ENCODE measurements around the gene SECISBP2L.

Gene SECISBP2L

DNA sequence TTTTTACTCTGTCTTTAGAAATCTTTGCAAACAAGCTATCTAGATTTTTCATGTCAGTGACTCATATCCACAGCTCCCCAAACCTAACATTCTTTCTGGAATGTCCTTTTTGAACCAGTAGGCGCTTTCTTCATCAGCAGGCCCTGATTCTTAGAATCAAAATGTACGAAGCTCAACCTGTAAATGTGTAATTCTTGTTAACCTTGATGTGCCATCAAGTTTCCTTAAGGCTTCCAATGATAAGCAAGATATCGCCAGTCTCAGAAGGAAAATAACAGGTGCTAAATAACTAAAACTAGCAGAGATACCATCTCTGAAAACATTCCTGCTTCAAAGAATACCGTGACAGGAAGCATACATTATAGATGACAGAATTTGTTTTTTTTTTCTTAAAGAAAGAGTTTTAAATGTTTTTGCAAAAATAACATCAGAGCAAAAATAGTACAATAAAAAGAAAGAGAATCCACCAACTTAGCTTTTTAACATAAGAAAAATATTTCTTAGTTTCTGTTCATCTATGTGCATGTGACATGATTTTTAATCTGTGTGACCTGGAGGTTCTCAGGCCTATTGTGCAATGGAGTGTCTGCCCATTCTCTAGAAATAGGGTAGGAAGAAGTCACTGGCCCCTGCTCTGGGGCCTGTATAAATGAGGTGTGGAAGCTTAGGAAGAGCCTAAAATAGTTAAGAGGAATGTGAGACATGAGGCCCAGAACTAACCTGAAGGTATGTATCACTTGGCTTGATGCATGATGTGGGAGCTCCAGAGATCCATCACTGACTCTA is 14.7 kb upstream of the SECISBP2L start:
- DNase-seq (ENCODE audit: low read depth in 1 of 2, low spot score in 1 of 2): no peak

DNA sequence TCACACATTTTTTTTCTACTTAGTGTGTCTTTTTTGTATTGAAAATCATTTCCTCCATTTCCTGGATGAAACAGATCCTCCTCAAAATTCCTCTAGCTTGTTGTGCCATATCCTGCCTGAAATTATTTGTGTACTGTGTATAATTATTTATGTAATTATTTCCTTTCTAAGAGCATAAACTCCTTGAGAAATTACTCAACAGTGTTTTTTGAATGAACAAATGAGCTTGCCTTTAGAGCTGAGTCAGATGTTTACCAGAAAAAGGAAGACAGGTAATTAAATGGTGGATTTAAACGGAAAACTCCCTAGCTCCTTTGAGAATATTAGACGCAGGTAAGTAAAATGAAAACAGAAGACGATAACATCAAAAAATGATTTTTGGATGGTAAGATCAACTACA is 13.2 kb upstream of the SECISBP2L start:
- DNase-seq (ENCODE audit: low read depth in 1 of 2, low spot score in 1 of 2): no peak

- no peak for DNase-seq (ENCODE audit: low read depth in 1 of 2, low spot score in 1 of 2)
Measured at GRCh38 chr15:49058559-49058958, 12.3 kb upstream of the SECISBP2L start.

DNA sequence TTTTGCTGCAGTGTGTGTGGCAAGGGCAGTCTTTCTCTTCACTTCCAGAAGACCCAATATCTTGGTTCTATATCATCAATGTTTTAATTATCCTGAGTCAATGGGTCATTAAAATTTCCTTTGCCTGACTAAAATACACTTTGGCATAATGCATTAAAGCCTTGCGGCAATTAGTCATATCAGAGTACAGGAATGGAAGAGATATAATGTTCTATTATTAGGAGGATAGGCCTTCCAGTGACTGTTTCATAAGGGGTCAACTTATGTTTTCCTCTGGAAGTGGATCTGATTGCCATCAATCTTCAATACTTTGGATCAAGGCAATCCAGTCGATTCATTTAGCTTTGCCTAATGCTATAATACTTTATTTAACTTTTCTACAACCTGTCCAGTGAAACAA is 9.4 kb upstream of the SECISBP2L start:
- no peak for DNase-seq (ENCODE audit: low read depth in 1 of 2, low spot score in 1 of 2)

- no peak for DNase-seq (ENCODE audit: low read depth in 1 of 2, low spot score in 1 of 2)
Measured at GRCh38 chr15:49052662-49053061, 6.4 kb upstream of the SECISBP2L start.

- no peak for DNase-seq (ENCODE audit: low read depth in 1 of 2, low spot score in 1 of 2)
Measured at GRCh38 chr15:49047456-49047855, 1.2 kb upstream of the SECISBP2L start.

GRCh38 chr15:49045751-49046219 is 461 bp downstream of the SECISBP2L start:
- no peak for DNase-seq (ENCODE audit: low read depth in 1 of 2, low spot score in 1 of 2)

DNA sequence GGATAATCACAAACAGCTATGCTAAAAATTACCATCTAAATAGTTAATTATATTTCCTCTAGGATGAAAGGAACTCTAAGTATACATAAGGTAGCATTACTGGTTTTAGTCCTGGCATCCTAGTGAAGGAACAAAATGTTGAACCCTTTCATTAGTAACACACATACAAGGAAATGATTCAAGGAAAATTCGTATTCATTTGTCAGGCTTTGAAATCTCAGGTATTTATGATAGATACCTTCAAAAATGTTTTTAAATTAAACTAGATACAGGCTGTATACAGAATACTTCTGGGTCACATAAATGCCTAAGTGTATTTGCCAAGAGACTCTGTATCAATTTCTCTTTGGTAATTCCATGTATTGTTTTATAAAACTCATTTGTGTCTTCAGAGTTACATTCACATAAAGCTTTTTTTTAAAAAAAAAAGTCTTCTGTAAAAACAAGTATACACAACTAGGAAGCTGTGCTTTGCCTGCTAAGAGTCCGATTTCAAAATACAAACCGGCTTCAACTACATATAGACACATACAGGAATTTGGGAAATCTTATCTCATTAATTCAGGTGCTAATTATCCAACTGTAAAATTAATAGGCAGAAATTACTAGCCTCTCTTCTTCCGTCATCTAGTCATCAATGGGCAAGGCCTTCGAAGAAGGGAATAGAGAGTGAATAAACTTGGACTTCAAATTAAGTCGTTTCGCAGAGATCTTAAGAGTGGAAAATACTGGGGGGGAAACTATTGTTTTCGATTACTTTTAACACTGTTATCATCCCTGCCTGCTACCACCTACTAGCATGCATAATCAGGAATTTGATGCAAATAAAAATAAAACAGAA is 1.3 kb downstream of the SECISBP2L start:
- DNase-seq (ENCODE audit: low read depth in 1 of 2, low spot score in 1 of 2): no peak

GRCh38 chr15:49044002-49044401 is 2.2 kb downstream of the SECISBP2L start:
- DNase-seq (ENCODE audit: low read depth in 1 of 2, low spot score in 1 of 2): no peak

- DNase-seq (ENCODE audit: low read depth in 1 of 2, low spot score in 1 of 2): no peak
Measured at GRCh38 chr15:49042165-49042564, 4.1 kb downstream of the SECISBP2L start.

- no peak for DNase-seq (ENCODE audit: low read depth in 1 of 2, low spot score in 1 of 2)
Measured at GRCh38 chr15:49041426-49041825, 4.8 kb downstream of the SECISBP2L start.

- DNase-seq (ENCODE audit: low read depth in 1 of 2, low spot score in 1 of 2): no peak
Measured at GRCh38 chr15:49040151-49040550, 6.1 kb downstream of the SECISBP2L start.

DNA sequence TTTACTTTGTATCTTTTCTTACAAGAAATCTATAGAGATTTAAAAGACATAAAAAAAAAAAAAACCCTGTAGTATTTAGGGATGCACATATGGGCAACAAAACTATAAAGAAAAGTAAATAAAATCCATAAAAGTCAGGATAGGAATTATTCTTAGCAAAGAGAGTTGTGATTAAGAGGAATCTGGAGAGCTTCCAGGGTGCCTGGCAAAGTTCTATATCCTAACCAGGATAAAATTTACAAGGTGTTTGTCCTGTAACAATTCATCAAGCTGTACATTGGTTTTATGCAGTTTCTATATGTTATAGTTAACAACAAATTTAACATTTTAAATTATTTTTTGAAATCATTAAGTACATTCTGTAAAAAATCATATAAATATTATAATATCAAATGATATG is 7.9 kb downstream of the SECISBP2L start:
- DNase-seq (ENCODE audit: low read depth in 1 of 2, low spot score in 1 of 2): no peak

GRCh38 chr15:49037546-49037940 is 8.7 kb downstream of the SECISBP2L start:
- DNase-seq (ENCODE audit: low read depth in 1 of 2, low spot score in 1 of 2): no peak

- DNase-seq (ENCODE audit: low read depth in 1 of 2, low spot score in 1 of 2): no peak
Measured at GRCh38 chr15:49036650-49037545, 9.3 kb downstream of the SECISBP2L start.

GRCh38 chr15:49035825-49036224 is 10.4 kb downstream of the SECISBP2L start:
- no peak for DNase-seq (ENCODE audit: low read depth in 1 of 2, low spot score in 1 of 2)

DNA sequence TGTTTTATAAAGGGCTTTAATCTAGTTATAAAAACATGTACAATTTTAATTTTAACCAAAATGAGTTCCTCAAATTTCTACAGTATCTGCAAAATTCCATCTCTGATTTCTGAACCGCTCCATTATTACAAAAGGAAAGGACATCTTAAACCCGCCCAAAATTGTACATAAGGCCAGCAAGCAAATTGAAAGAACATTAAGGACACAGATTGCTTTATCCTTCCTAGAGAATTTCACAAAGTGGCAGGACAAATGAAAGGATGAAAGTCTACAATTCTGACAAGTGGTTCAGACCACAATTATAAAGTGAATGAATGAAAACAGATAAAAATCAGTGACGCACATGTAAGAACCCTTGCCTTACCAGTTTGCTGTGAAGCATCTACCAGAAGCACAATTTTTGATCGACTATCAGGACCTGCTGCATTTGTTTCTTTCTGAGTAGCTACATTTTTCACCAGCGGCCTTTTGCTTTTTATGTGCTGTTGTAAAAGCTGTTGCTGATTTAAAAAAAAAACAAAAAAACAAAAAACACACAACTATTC is 13.6 kb downstream of the SECISBP2L start:
- DNase-seq (ENCODE audit: low read depth in 1 of 2, low spot score in 1 of 2): no peak

DNA sequence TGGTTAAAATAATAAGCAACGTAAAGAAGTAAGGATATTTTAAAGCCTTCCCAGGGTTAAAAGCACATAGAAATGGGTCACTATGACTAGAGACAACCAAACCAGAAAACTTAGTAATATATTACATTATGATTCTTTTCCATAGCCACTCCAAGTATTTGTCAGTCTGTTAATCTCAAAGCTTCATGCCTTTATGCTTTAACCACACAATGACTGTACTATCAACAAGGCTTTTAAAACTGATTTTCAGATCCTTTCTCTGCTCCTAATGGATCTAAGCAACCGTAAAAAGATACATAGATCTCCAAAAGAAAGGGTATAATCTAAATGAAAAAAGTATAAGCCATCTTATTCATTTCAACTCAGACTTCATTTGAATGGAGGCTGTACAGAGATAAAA is 14.4 kb downstream of the SECISBP2L start:
- no peak for DNase-seq (ENCODE audit: low read depth in 1 of 2, low spot score in 1 of 2)

DNA sequence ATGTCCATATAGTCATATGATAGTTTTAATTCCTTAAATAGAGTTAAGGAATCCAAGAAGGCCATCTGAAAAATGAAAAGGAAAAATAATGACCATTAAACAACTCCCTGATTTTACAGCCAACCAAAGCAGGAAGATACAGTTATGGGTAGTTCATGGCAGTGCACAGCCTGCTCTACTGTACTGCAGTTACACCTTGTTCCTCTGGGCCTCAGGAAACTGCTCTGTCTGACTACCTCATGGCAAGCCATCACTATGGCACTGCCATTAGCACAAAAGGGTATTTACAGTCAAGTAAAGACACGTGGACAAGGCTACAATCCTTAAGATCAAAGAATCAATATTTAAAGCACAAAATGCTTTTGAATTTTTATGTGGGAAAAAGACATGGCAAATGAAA is 19.5 kb downstream of the SECISBP2L start:
- DNase-seq (ENCODE audit: low read depth in 1 of 2, low spot score in 1 of 2): no peak

GRCh38 chr15:49024840-49025239 is 21.4 kb downstream of the SECISBP2L start:
- no peak for DNase-seq (ENCODE audit: low read depth in 1 of 2, low spot score in 1 of 2)

GRCh38 chr15:49023354-49023753 is 22.9 kb downstream of the SECISBP2L start:
- DNase-seq (ENCODE audit: low read depth in 1 of 2, low spot score in 1 of 2): no peak
